ENCODE results near the gene POU2AF1. TPM values are rescaled to one million over a fixed set of nuclear protein-coding genes. Genes with fewer than 3 reads are reported as not detected.

Gene POU2AF1
- total and polyA plus RNA-seq, 2 of the 8 experiments (the other 6 are each of a cell fraction or from before 2014, with no cell fraction given): not detected

GRCh38 chr11:111305876-111306275 is 73.2 kb downstream of the POU2AF1 start (continued):
- TF ChIP-seq CTBP2 (IDR thresholded peaks at IDR 0.05; ENCODE audit: borderline replicate concordance, insufficient read depth, insufficient read length, low read length): no peak
- TF ChIP-seq TEAD4 (IDR thresholded peaks at IDR 0.05; ENCODE audit: low read depth, low read length): no peak
- no peak for TF ChIP-seq SIRT6 (IDR thresholded peaks at IDR 0.05; ENCODE audit: low read length)

Measured in H1 (cell line).